Measurements from ENCODE around the gene ACAD9.
A peak's percentile ranks its signal among the peaks of the same experiment; 100 is the strongest.

The ACAD9 gene

DNA sequence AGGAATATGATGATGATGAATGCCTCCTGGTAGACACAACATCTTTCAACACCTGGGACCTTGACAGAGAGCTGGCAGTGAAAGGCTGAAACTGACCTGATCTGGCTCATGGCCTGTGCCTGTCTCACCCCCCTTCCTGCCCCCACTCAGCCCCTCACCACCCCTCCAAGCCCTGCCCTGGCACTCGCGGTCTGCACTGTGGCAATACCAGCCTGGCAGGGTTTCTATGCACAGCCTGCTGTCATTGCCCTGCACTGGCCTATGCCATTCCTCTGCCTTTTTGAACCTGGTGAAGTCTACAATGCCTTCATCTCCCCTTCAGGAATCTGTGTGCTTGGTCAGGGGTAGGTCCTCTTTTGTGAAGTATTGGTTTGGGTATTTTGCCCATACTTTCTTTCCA, 56.5 kb downstream of the ACAD9 start:
- DNase-seq (ENCODE audit: low spot score): no peak

DNA sequence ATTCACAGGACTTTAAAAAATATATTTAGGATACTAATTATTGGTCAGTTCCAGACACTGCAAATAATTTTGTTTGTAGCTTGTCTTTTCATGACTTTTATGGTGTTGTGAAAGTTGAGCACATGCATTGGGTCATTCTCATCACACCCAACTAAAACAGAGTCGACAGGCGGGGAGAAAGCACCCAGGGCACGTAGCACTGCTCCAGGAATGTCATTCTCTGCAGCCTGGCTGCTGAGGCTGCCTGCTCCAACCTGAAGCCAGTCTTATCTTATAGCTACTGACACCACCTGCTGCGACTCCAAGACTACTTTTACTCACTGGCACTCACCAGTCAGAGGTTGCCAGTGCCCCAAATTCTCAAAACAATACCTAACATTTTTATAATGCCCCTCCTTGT, 56.9 kb downstream of the ACAD9 start:
- DNase-seq (ENCODE audit: low spot score): no peak

DNA sequence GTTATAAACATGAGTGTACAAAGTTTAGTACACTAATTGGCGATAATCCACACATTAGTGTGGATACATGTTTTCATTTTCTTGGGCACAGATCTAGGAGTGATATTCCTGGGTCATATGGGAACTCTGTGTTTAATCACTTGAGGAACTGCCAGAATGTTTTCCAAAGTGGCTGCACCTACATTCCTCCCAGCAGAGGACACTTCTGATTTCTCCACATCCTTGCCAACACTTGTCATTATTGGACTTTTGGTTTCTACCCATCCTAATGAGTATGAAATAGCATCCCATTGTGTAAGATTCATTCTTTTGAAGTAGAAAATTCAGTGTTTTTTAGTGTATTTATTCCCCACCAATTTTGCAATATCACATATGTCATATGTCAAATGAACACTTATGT, 60.8 kb downstream of the ACAD9 start:
- no peak for DNase-seq (ENCODE audit: low spot score)

DNA sequence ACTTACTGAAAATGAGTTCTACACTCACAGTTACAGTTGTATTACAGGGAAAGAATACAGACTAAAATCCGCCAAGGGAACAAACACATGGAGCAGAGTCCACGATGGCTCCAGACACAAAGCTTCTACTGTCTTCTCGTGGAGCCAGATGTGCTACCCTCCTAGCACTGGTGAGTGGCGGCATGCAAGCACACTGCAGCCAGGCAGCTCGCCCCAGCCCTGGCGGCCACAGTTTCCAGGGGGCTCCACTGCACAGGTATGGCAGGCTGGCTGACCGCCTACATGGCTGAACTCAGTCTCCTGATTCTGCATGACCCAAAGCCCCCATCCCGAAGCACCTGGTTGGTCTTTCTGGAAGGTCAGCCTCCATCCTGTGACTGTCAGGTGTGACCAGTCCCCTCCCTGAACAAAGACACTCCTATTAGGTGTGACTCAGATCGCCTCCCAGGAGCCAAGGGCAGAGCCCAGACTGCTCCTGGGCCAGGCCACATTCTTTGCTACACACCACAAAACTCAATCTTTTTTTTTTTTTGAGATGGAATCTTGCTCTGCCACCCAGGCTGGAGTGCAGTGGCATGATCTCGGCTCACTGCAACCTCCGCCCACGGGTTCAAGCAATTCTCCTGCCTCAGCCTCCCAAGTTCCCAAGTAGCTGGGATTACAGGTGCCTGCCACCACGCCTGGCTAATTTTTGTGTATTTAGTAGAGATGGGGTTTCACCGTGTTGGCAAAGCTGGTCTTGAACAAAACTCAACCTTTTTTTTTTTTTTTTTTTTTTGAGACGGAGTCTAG, 62.9 kb downstream of the ACAD9 start:
- DNase-seq (ENCODE audit: low spot score): no peak

DNA sequence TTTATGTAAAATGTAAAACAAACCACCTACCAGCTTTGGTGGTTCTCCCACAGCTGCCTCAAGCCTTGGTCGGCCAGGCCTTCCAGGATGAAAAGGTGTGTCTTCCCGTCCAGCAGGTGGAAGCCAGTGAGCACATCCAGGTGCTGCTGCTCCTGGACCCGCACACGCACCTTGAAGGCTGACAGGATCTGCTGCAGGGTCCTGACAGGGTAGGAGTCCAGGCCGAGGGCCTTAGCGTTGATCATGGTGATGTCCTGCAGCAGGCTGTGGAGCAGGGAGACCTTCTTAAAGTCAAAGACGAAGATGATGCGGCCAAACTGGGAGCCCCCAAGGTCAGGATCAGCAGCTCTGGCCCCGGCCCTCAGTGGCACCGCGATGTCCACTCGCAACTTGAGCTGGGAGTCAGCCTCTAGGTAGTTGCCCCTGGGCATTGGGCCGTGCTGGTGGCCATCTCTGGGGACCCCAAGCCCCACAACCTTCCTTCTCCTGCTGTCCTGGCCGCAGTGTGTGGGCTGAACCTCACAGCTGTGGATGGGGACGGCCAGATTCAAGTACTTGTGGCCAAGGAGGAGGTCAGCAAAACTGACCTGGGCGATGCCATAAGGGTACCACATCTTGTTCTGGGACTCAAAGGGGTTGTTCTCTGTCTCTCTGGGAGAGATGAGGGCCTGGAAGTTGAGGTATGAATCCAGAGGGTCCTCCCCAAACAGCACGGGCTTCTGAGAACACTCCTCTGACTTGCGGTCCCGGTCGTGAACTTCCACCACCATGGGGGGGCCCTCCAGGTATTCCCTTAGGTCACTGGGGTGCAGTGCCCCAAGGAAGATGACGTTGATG, 65.8 kb downstream of the ACAD9 start:
- DNase-seq (ENCODE audit: low spot score): no peak

DNA sequence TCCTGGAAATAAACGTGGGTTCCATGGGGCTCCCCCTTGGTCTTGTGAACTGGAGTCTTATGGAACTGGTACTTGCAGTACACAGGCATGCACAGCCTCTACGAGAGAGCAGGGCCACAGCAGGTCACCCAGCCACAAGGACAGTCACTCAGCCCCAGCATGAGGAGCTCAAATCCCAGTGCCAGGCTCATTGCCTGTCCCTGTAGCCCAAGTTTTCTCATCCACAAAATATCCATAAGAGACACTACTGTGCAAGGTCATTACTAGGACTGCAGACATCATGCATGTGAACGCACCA, 66.4 kb downstream of the ACAD9 start:
- DNase-seq (ENCODE audit: low spot score): no peak

DNA sequence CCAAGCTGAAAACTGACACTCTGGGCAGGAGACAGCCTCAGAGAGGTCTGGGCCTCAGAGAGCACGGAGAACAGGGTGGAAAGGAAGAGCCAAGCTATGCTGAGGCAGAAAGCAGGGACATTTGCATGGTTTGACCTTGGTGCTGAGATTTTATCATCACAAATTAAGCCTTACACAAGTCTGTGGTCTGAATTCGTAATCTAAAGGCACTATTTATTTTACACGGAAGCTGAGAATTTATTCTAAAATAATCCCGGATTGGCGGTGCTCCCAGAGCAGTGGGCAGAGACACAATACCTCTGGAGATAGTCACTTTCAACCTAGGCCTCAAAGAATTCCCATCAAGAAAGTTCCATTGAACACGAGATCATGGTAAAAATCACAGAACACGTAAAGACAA, 67.0 kb downstream of the ACAD9 start:
- peak; percentile 37 for DNase-seq (ENCODE audit: low spot score)

DNA sequence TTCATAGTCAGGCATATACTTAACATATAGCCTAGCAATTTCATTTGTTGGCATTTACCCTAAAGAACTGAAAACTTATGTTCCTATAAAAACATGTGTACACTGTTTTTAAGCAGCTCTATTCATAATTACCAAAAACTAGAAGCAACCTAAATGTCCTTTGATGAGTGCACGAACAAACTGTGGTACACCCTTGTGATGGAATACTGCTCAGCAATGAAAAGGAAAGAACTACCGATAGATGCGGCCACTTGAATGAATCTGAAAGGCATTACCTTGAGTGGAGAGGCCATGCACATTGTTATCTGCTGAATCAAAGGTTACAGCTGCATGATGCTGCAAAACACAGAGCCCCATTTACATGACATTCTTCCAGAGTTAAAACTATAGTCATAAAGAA, 69.7 kb downstream of the ACAD9 start:
- no peak for DNase-seq (ENCODE audit: low spot score)

DNA sequence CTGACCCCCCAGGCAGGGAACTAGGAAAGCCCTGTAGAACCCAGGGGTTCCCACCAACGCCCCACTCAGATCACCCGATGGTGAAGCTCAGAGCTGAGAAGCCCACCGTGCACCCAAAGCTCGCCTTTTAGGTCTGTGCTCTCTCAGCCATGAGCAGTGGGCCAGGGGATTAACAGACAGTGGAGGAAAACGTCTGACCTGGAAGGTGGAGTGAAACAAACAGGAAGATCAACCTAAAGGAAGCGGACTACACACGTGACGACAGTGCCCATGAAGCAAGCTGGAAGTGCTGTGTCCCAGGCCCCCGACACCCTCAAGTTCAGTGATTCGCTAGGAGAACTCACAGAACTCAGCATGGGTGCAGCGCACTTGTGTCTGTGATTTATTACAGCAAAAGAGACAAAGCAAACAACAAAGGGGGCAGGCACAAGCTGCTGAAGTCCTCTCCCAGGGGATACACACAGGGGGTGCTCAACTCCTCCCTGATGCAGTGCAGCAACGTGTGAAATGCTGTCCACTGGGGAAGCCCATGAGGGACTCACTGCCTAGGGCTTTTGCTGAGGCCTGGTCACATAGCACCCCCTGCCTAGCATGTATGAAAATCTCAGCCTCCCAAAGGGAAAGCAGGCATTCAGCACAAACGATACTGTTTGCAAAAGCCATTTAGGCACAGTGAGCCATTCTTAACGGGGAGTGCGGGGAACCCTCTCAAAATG, 71.0 kb downstream of the ACAD9 start:
- DNase-seq (ENCODE audit: low spot score): peak; percentile 43

DNA sequence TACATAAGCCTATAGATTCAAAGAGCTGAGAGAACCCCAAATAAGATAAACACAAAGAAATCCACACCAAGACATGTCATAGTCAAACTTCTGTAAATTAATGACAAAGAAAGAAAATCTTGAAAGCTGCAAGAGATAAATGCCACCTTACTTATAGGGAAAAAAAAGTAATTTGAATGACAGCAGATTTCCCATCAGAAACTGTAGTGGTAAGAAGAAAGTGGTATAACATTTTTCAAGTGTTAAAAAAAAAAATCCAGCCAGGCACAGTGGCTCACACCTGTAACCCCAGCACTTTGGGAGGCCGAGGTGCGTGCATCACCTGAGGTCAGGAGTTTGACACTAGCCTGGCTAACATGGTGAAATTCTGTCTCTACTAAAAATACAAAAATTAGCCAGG, 77.0 kb downstream of the ACAD9 start:
- no peak for DNase-seq (ENCODE audit: low spot score)

All from AG08396 (cell line).